HepG2 (cell line): ENCODE data around the gene DOK1. TPM values are rescaled to one million over a fixed set of nuclear protein-coding genes. Genes with fewer than 3 reads are reported as not detected.

Experiments used
- ELF3 ChIP-seq: IDR thresholded peaks from 2 replicates; pipeline ENCODE4 v1.6.1; 2016; ENCODE audit warnings: missing genetic modification reagents, missing compliant biosample characterization
- GATA4 ChIP-seq: sonication (generic); IDR thresholded peaks from 2 replicates; pipeline ENCODE4 v1.6.1; 2016; ENCODE audit warnings: antibody characterized with exemption, low read depth, borderline replicate concordance
- NR2F2 ChIP-seq: IDR thresholded peaks from 2 replicates; pipeline ENCODE4 v1.6.1; 2012; ENCODE audit warnings: low read depth, inconsistent platforms, borderline replicate concordance
- RBM22 ChIP-seq: fragments of 200-400 bp; formaldehyde crosslinking; optimal IDR thresholded peaks from 2 replicates; pipeline ENCODE3; 2017; ENCODE audit warnings: mild to moderate bottlenecking, low read length, moderate library complexity
- REPIN1 ChIP-seq: sonication (generic); formaldehyde crosslinking; IDR thresholded peaks from 2 replicates; pipeline ENCODE4 v1.8.0; 2022; ENCODE audit warnings: missing genetic modification reagents, low read depth, mild to moderate bottlenecking, borderline replicate concordance
- SAFB2 ChIP-seq: sonication (generic); formaldehyde crosslinking; IDR thresholded peaks from 2 replicates; pipeline ENCODE4 v1.5.1; 2020; ENCODE audit warnings: missing genetic modification reagents, low read depth, mild to moderate bottlenecking, borderline replicate concordance
- SKIL ChIP-seq: sonication (generic); formaldehyde crosslinking; IDR thresholded peaks from 2 replicates; pipeline ENCODE4 v1.8.0; 2022; ENCODE audit warnings: missing genetic modification reagents, mild to moderate bottlenecking, moderate library complexity, borderline replicate concordance
- SNAI1 ChIP-seq: sonication (generic); formaldehyde crosslinking; IDR thresholded peaks from 2 replicates; pipeline ENCODE4 v1.5.0; 2020; ENCODE audit warnings: mild to moderate bottlenecking, missing genetic modification reagents, borderline replicate concordance
- ZBTB40 ChIP-seq, 2 experiments: fragments of 450-650 bp in 1 of 2; sonication (generic) in 1 of 2; formaldehyde crosslinking in 1 of 2; IDR thresholded peaks; 2 replicates each; pipeline versions ENCODE4 v1.6.1 to v1.8.0; 2016 to 2022; ENCODE audit warnings: antibody characterized with exemption in 1 of 2, mild to moderate bottlenecking in 1 of 2, missing genetic modification reagents in 1 of 2
- ZMYM2 ChIP-seq: sonication (generic); formaldehyde crosslinking; IDR thresholded peaks from 2 replicates; pipeline ENCODE4 v1.8.0; 2022; ENCODE audit warnings: mild to moderate bottlenecking, missing genetic modification reagents
- ZNF749 ChIP-seq: sonication (generic); formaldehyde crosslinking; IDR thresholded peaks from 2 replicates; pipeline ENCODE4 v1.8.0; 2022; ENCODE audit warnings: mild to moderate bottlenecking, missing genetic modification reagents, moderate library complexity, borderline replicate concordance
- ZNF781 ChIP-seq: sonication (generic); formaldehyde crosslinking; IDR thresholded peaks from 2 replicates; pipeline ENCODE4 v1.5.1; 2020; ENCODE audit warnings: borderline replicate concordance, mild to moderate bottlenecking, missing genetic modification reagents; ENCODE audit errors: not compliant biosample characterization
- polyA plus RNA-seq, 8 experiments: library from polyadenylated mRNA; depleted of rRNA in 3 of 8; stranded (reverse) in 7 of 8; unstranded in 1 of 8; fragments of >200 nt; fragmentation: Illumina TruSeq in 4 of 8; extraction: Trizol in 4 of 8; gene quantifications; 2 replicates each; pipeline versions ENCODE4 v1.2.1 to v1.2.3, GENCODE V29; 2011 to 2016; ENCODE audit warnings: low read depth in 4 of 8, missing spikeins in 1 of 8, mixed read lengths in 1 of 8; ENCODE audit not compliant: insufficient read depth in 1 of 8
- total RNA-seq, 5 experiments: library from RNA; depleted of rRNA; stranded (reverse); fragments of >200 nt; fragmentation: Illumina TruSeq; extraction: Trizol; gene quantifications; 2 replicates each; pipeline ENCODE4 v1.2.3, GENCODE V29; 2016; ENCODE audit warnings: low read depth in 1 of 5
- TF ChIP-seq, protein P1 (sequence below): IDR thresholded peaks from 2 replicates; pipeline ENCODE4 v1.6.1; 2016; ENCODE audit warnings: missing compliant biosample characterization, missing genetic modification reagents, borderline replicate concordance

DOK1 gene
- total and polyA plus RNA-seq, 2 of the 13 experiments (the other 11 are each of a cell fraction or from before 2014, with no cell fraction given): 0.53 to 0.74 TPM

DNA sequence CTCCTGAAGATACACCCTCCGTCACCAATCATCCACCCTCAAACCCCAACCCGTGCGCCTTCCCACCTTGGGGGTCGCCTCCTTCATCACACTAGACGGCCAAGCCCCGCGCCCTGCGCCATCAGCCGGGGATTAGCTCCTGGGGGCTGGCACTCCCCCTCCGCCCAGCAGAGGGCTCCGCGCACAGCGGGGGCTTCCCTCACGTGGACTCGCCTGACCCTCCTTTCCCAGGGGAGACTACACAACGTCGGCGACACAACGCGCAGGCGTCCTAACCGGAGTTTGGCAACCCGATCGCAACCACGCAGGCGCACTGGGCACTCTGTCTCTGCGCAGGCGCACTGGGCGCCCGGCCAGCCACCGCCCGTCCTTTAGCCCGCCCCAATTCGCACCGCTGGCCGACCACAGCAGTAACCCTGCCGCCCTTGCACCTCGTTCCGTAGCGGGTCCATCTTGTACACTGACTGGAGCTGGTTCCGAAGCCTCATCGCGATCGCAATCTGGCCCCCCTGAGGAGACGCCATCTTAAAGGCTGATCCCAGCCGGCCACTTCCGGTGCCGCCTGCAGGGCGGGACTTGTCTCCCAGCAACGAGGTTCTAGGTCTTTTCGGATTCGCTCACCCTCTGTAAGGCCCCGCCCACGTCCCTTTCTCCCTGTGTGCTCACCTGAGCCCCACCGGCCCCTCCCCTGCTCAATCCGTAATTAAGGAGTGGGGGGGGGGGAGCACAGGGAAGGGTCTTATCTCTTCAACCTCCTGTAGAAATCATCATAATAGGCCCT lies 47.2 kb upstream of the DOK1 start, which contains the start of gene PCGF1 (continued):
- no peak for TF ChIP-seq ZBTB40 (IDR thresholded peaks at IDR 0.05)
- TF ChIP-seq ZBTB40 (CRISPR knock-in tag; IDR thresholded peaks at IDR 0.05): no peak
- no peak for TF ChIP-seq NR2F2
- peak; percentile 84 for TF ChIP-seq REPIN1 (CRISPR knock-in tag)
- peak; percentile 87; the same call in 1 of the 2 replicates for TF ChIP-seq ZNF749 (CRISPR knock-in tag)
- TF ChIP-seq RBM22: peak; percentile 85
- no peak; the same call in 1 of the 2 replicates for TF ChIP-seq SKIL (CRISPR knock-in tag)
- TF ChIP-seq ZNF781 (CRISPR knock-in tag): peak; percentile 35
- peak; percentile 95; the same call in 1 of the 2 replicates for TF ChIP-seq SAFB2 (CRISPR knock-in tag)
- no peak for TF ChIP-seq ZMYM2 (CRISPR knock-in tag)
- 0 out of 2 replicates have a peak, but pooled peaks have one; percentile 0 for TF ChIP-seq SNAI1 (CRISPR knock-in tag)
- TF ChIP-seq GATA4: no peak
- peak; percentile 79 for TF ChIP-seq ELF3
- TF ChIP-seq, protein P1, sequence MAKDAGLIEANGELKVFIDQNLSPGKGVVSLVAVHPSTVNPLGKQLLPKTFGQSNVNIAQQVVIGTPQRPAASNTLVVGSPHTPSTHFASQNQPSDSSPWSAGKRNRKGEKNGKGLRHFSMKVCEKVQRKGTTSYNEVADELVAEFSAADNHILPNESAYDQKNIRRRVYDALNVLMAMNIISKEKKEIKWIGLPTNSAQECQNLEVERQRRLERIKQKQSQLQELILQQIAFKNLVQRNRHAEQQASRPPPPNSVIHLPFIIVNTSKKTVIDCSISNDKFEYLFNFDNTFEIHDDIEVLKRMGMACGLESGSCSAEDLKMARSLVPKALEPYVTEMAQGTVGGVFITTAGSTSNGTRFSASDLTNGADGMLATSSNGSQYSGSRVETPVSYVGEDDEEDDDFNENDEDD (CRISPR knock-in tag): peak; percentile 79
